ENCODE measurements around the gene CTBS.
"Not testable (repeated sequence)": the region's sequence is repeated elsewhere in the genome, so short reads cannot be mapped to it uniquely, and the experiment has no call there.

The CTBS gene

DNA sequence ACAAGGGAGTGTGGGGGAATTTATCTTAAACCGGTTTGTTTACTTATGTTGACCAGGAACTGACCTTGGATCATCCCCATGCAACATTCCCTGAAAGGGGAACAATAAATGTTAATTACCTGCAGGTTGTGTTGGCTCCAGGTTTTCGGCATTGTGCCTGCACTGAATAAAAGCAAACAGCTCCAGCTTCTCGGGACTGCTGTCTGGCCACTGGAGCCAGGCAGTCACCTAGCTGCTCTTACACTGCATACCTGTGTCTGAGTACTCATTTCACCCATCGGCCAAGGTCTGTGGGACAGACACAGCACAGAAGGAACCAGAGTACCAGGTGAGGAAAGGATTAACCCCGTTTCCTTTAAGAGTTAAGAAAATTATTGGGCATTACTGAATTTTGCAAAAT lies 32.7 kb upstream of the CTBS start:
- Histone ChIP-seq H3K36me3 (ENCODE audit: control insufficient read depth, insufficient read depth, low read length) (no peaks in the 10 kb centered on the region), H3K9me3 (ENCODE audit: control insufficient read depth, low read length) (peaks cover 45% of the 10 kb centered on the region), H3K4me1 (ENCODE audit: control insufficient read depth, insufficient read depth, low read length, poor library complexity, severe bottlenecking) (peaks cover 17% of the 10 kb centered on the region), H3K4me3 (ENCODE audit: extremely low read depth, insufficient read depth, low read length, poor library complexity, severe bottlenecking) (no peak overlapping the region), H3K27ac (ENCODE audit: low read depth, low read length, severe bottlenecking) (no peak overlapping the region)
- 81 to 84% methylated on average over 3 to 4 of the region's 5 CpGs for WGBS, 2 experiments (ENCODE audit: insufficient coverage in 2 of 2)

GRCh38 chr1:84605157-84605556 lies 30.9 kb upstream of the CTBS start:
- H3K27ac ChIP-seq (ENCODE audit: low read depth, low read length, severe bottlenecking), result no peak overlapping the region
- H3K4me1 ChIP-seq (ENCODE audit: control insufficient read depth, insufficient read depth, low read length, poor library complexity, severe bottlenecking), result peaks cover 21% of the 10 kb centered on the region
- peaks cover 36% of the 10 kb centered on the region for H3K9me3 ChIP-seq (ENCODE audit: control insufficient read depth, low read length)
- H3K4me3 ChIP-seq (ENCODE audit: extremely low read depth, insufficient read depth, low read length, poor library complexity, severe bottlenecking), result no peak overlapping the region
- no peaks in the 10 kb centered on the region for H3K36me3 ChIP-seq (ENCODE audit: control insufficient read depth, insufficient read depth, low read length)
- WGBS, 2 experiments (ENCODE audit: insufficient coverage in 2 of 2), result 92 to 100% methylated on average over 1 of the region's 1 CpG

- H3K9me3 ChIP-seq (ENCODE audit: control insufficient read depth, low read length), result peaks cover 35% of the 10 kb centered on the region
- WGBS, 2 experiments (ENCODE audit: insufficient coverage in 2 of 2), result 83 to 85% methylated on average over 11 to 12 of the region's 15 CpGs
- peak overlapping the region; percentile 95 for H3K27ac ChIP-seq (ENCODE audit: low read depth, low read length, severe bottlenecking)
- H3K4me3 ChIP-seq (ENCODE audit: extremely low read depth, insufficient read depth, low read length, poor library complexity, severe bottlenecking), result no peak overlapping the region
- no peaks in the 10 kb centered on the region for H3K36me3 ChIP-seq (ENCODE audit: control insufficient read depth, insufficient read depth, low read length)
- H3K4me1 ChIP-seq (ENCODE audit: control insufficient read depth, insufficient read depth, low read length, poor library complexity, severe bottlenecking), result peaks cover 22% of the 10 kb centered on the region
These were observed 29.9 kb upstream of the CTBS start for GRCh38 chr1:84603941-84604830.

DNA sequence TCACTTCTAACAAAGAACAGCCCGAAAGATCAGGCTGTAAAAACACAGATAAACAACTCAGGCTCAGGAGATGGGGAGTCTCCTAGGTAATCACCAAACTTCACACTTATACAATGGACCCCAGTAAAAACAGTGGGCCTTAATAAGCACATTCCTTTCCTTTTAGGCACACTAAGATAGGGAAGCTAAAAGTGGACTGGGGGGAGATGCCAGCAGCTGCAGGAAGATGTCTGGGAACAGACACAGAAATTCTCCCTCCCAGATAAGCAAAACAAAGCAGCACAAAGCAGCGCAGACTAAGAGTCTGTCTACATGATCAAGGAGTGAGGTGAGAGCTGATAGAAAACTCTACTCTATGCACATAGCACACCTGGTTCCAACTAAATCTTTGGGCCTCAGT lies 29.0 kb upstream of the CTBS start:
- Histone ChIP-seq H3K4me1 (ENCODE audit: control insufficient read depth, insufficient read depth, low read length, poor library complexity, severe bottlenecking) (peaks cover 32% of the 10 kb centered on the region), H3K27ac (ENCODE audit: low read depth, low read length, severe bottlenecking) (peak overlapping the region; percentile 95), H3K9me3 (ENCODE audit: control insufficient read depth, low read length) (peaks cover 35% of the 10 kb centered on the region), H3K4me3 (ENCODE audit: extremely low read depth, insufficient read depth, low read length, poor library complexity, severe bottlenecking) (no peak overlapping the region), H3K36me3 (ENCODE audit: control insufficient read depth, insufficient read depth, low read length) (no peaks in the 10 kb centered on the region)
- WGBS, 2 experiments (ENCODE audit: insufficient coverage in 2 of 2), result 83% methylated on average over 1 of the region's 2 CpGs; no CpG with 5 or more reads in 1 of the 2 experiments

DNA sequence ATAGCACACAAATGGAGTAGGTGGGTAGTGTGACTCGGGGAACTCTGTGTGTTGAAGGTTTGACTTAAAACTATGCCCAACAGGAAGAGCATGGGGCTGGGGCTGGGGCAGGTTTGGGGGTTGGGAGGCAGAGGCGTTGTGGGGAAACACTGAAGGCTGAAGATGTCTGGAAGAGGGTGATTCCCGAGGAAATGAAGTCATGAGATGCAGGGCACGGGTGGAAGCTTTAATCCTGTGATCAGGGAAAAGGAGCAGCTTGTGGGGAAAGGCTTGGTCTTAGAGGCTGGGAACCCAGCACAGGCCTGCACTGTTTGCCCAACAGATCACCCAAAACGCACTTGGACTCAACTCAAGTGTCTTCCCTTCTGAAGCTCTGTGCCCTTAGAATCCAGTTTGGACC lies 26.6 kb upstream of the CTBS start:
- peaks cover 20% of the 10 kb centered on the region for H3K9me3 ChIP-seq (ENCODE audit: control insufficient read depth, low read length)
- 86 to 96% methylated on average over 5 of the region's 5 CpGs for WGBS, 2 experiments (ENCODE audit: insufficient coverage in 2 of 2)
- H3K36me3 ChIP-seq (ENCODE audit: control insufficient read depth, insufficient read depth, low read length), result no peaks in the 10 kb centered on the region
- no peak overlapping the region for H3K4me3 ChIP-seq (ENCODE audit: extremely low read depth, insufficient read depth, low read length, poor library complexity, severe bottlenecking)
- H3K4me1 ChIP-seq (ENCODE audit: control insufficient read depth, insufficient read depth, low read length, poor library complexity, severe bottlenecking), result peaks cover 33% of the 10 kb centered on the region
- no peak overlapping the region for H3K27ac ChIP-seq (ENCODE audit: low read depth, low read length, severe bottlenecking)

- Histone ChIP-seq H3K9me3 (ENCODE audit: control insufficient read depth, low read length) (peaks cover 3% of the 10 kb centered on the region), H3K36me3 (ENCODE audit: control insufficient read depth, insufficient read depth, low read length) (no peaks in the 10 kb centered on the region), H3K27ac (ENCODE audit: low read depth, low read length, severe bottlenecking) (peak overlapping the region; percentile 51), H3K4me3 (ENCODE audit: extremely low read depth, insufficient read depth, low read length, poor library complexity, severe bottlenecking) (no peak overlapping the region), H3K4me1 (ENCODE audit: control insufficient read depth, insufficient read depth, low read length, poor library complexity, severe bottlenecking) (peaks cover 33% of the 10 kb centered on the region)
- WGBS, 2 experiments (ENCODE audit: insufficient coverage in 2 of 2), result 79 to 83% methylated on average over 3 to 4 of the region's 5 CpGs
These were observed 24.9 kb upstream of the CTBS start for GRCh38 chr1:84598846-84599741.

GRCh38 chr1:84598418-84598817 lies 24.2 kb upstream of the CTBS start:
- Histone ChIP-seq H3K4me1 (ENCODE audit: control insufficient read depth, insufficient read depth, low read length, poor library complexity, severe bottlenecking) (peaks cover 28% of the 10 kb centered on the region), H3K27ac (ENCODE audit: low read depth, low read length, severe bottlenecking) (peak overlapping the region; percentile 41), H3K36me3 (ENCODE audit: control insufficient read depth, insufficient read depth, low read length) (no peaks in the 10 kb centered on the region), H3K4me3 (ENCODE audit: extremely low read depth, insufficient read depth, low read length, poor library complexity, severe bottlenecking) (no peak overlapping the region), H3K9me3 (ENCODE audit: control insufficient read depth, low read length) (no peaks in the 10 kb centered on the region)
- WGBS, 2 experiments (ENCODE audit: insufficient coverage in 2 of 2), result 40 to 71% methylated on average over 1 of the region's 3 CpGs

DNA sequence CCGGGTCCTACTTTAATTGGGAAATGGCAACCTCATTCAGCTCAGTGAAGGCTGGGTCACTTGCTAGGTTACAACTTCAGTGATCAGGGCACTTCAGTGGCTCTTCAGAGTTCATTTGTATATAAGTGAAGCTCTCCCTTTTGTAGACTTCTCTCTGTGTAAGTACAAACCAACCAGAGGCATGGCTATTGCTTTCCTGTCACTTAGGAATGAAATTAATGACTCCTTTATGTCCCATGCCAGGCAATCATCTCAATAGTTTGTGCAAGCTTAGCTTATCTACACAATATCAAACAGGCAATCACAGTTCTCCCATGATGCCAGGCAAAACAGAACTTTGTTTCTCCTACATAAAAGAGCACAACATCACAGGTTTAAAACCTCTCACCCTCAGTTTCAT lies 22.8 kb upstream of the CTBS start:
- Histone ChIP-seq H3K4me3 (ENCODE audit: extremely low read depth, insufficient read depth, low read length, poor library complexity, severe bottlenecking) (no peak overlapping the region), H3K9me3 (ENCODE audit: control insufficient read depth, low read length) (no peaks in the 10 kb centered on the region), H3K27ac (ENCODE audit: low read depth, low read length, severe bottlenecking) (no peak overlapping the region), H3K36me3 (ENCODE audit: control insufficient read depth, insufficient read depth, low read length) (no peaks in the 10 kb centered on the region), H3K4me1 (ENCODE audit: control insufficient read depth, insufficient read depth, low read length, poor library complexity, severe bottlenecking) (peaks cover 17% of the 10 kb centered on the region)
- 100% methylated on average over 1 of the region's 1 CpG for WGBS, 2 experiments (ENCODE audit: insufficient coverage in 2 of 2)

GRCh38 chr1:84594959-84595358 lies 20.7 kb upstream of the CTBS start:
- not testable (repeated sequence) for H3K9me3 ChIP-seq (ENCODE audit: control insufficient read depth, low read length); H3K27ac ChIP-seq (ENCODE audit: low read depth, low read length, severe bottlenecking); H3K36me3 ChIP-seq (ENCODE audit: control insufficient read depth, insufficient read depth, low read length); H3K4me3 ChIP-seq (ENCODE audit: extremely low read depth, insufficient read depth, low read length, poor library complexity, severe bottlenecking)
- 89% methylated on average over 1 of the region's 2 CpGs; no CpG with 5 or more reads in 1 of the 2 experiments for WGBS, 2 experiments (ENCODE audit: insufficient coverage in 2 of 2)
- H3K4me1 ChIP-seq (ENCODE audit: control insufficient read depth, insufficient read depth, low read length, poor library complexity, severe bottlenecking), result peaks cover 13% of the 10 kb centered on the region

DNA sequence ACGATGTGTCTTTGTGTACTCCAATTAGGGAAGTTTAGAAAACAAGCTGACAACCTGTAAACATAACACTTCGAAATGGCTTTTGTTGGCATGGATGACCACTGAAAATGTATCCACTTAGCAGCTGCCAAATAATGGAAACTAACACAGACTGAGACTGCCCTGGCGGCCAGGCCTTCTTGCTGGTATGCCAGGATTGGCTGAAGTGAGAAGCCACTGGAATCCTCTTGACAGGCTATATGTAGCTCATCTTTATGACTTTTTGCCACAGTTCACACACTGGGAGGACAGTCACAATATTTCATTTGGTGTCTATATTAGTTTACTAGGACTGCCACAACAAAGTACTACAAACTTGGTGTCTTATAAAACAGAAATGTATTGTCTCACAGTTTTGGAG lies 12.9 kb upstream of the CTBS start:
- Histone ChIP-seq H3K36me3 (ENCODE audit: control insufficient read depth, insufficient read depth, low read length) (no peaks in the 10 kb centered on the region), H3K4me1 (ENCODE audit: control insufficient read depth, insufficient read depth, low read length, poor library complexity, severe bottlenecking) (no peaks in the 10 kb centered on the region), H3K27ac (ENCODE audit: low read depth, low read length, severe bottlenecking) (no peak overlapping the region), H3K4me3 (ENCODE audit: extremely low read depth, insufficient read depth, low read length, poor library complexity, severe bottlenecking) (no peak overlapping the region), H3K9me3 (ENCODE audit: control insufficient read depth, low read length) (no peaks in the 10 kb centered on the region)
- WGBS, 2 experiments (ENCODE audit: insufficient coverage in 2 of 2), result 88 to 90% methylated on average over 2 to 3 of the region's 3 CpGs
